H1 (cell line): ENCODE measurements around the gene GALNTL6. TPM values are rescaled to one million over a fixed set of nuclear protein-coding genes. Genes with fewer than 3 reads are reported as not detected.

Experiments used
- CTCF ChIA-PET: fragments of 300-600 bp; sonication (Branson Sonifier 250); formaldehyde crosslinking; loops from one replicate; lab custom pipeline; 2021; ENCODE audit not compliant: partially characterized antibody; lab: Charles Lee
- POLR2A ChIA-PET: fragments of 300-600 bp; sonication (Branson Sonifier 250); formaldehyde crosslinking; loops from one replicate; lab custom pipeline; 2021; ENCODE audit warnings: inconsistent platforms; ENCODE audit not compliant: partially characterized antibody; lab: Charles Lee
- DNase-seq, 2 experiments: peaks; one replicate each; pipeline versions ENCODE4 v3.0.0 to v3.0.0-alpha.2; 2010 to 2022; ENCODE audit warnings: low spot score in 2 of 2, low read depth in 1 of 2, mixed read lengths in 1 of 2
- FAIRE-seq: peaks from 2 replicates; lab custom pipeline; 2011; peaks lifted over from hg19 to GRCh38; lab: Jason Lieb, UNC
- H2AFZ ChIP-seq: 2 replicates; pipeline ENCODE4 v1.8.1; 2012; ENCODE audit warnings: low read length, inconsistent platforms
- H2AK5ac ChIP-seq: 2 replicates; pipeline ENCODE4 v1.6.1; 2013; ENCODE audit warnings: low read depth, low read length
- H2BK120ac ChIP-seq: replicated peaks from 2 replicates; pipeline ENCODE3; 2013; ENCODE audit warnings: low read depth, low read length, inconsistent platforms
- H2BK12ac ChIP-seq: 2 replicates; pipeline ENCODE4 v1.6.1; 2013; ENCODE audit warnings: low read depth, low read length
- H2BK15ac ChIP-seq: 2 replicates; pipeline ENCODE4 v1.6.1; 2013; ENCODE audit warnings: low read length
- H2BK20ac ChIP-seq: 2 replicates; pipeline ENCODE4 v1.6.1; 2013; ENCODE audit warnings: low read length
- H2BK5ac ChIP-seq: 2 replicates; pipeline ENCODE4 v1.6.1; 2013; ENCODE audit warnings: low read depth, low read length
- H3K14ac ChIP-seq: 2 replicates; pipeline ENCODE4 v1.6.1; 2013; ENCODE audit warnings: inconsistent platforms; ENCODE audit not compliant: insufficient read length
- H3K18ac ChIP-seq: 2 replicates; pipeline ENCODE4 v1.6.1; 2013; ENCODE audit warnings: low read length; ENCODE audit errors: extremely low read depth
- H3K23ac ChIP-seq: 2 replicates; pipeline ENCODE4 v1.6.1; 2013; ENCODE audit warnings: inconsistent platforms; ENCODE audit not compliant: insufficient read length
- H3K23me2 ChIP-seq: 2 replicates; pipeline ENCODE4 v1.6.1; 2013; ENCODE audit warnings: low read depth, low read length
- H3K27ac ChIP-seq: 2 replicates; pipeline ENCODE4 v1.6.1; 2011; ENCODE audit warnings: low read depth, low read length, inconsistent platforms
- H3K27me3 ChIP-seq, 4 experiments: replicated peaks in 1 of 4; 1 replicate in 1 of 4; 2 replicates in 3 of 4; pipeline versions ENCODE4 v1.6.1 to v1.8.1; 2011 to 2013; ENCODE audit warnings: low read length in 3 of 4, mild to moderate bottlenecking in 3 of 4, inconsistent platforms in 2 of 4, mixed read lengths in 2 of 4, moderate library complexity in 1 of 4; ENCODE audit not compliant: control insufficient read depth in 3 of 4, insufficient read depth in 3 of 4; ENCODE audit errors: extremely low read depth in 1 of 4
- H3K36me3 ChIP-seq, 4 experiments: 2 replicates each; pipeline versions ENCODE4 v1.6.1 to v1.8.1; 2011 to 2013; ENCODE audit warnings: mild to moderate bottlenecking in 4 of 4, low read length in 3 of 4, moderate library complexity in 2 of 4, control low read depth in 1 of 4, inconsistent platforms in 1 of 4; ENCODE audit not compliant: insufficient read depth in 4 of 4, control insufficient read depth in 2 of 4
- H3K4ac ChIP-seq: replicated peaks from 2 replicates; pipeline ENCODE3; 2013; ENCODE audit warnings: low read length, low read depth, mixed read lengths, inconsistent platforms; ENCODE audit not compliant: insufficient read length
- H3K4me1 ChIP-seq, 4 experiments: replicated peaks in 1 of 4; 1 replicate in 1 of 4; 2 replicates in 3 of 4; pipeline versions ENCODE4 v1.6.1 to v1.8.1; 2011 to 2013; ENCODE audit warnings: low read length in 3 of 4, inconsistent platforms in 2 of 4, mixed read lengths in 1 of 4; ENCODE audit not compliant: insufficient read depth in 4 of 4, control insufficient read depth in 3 of 4
- H3K4me2 ChIP-seq, 2 experiments: 2 replicates each; pipeline versions ENCODE4 v1.6.1 to v1.8.1; 2011 to 2013; ENCODE audit warnings: low read depth in 2 of 2, low read length in 2 of 2, control low read depth in 1 of 2, inconsistent platforms in 1 of 2, mild to moderate bottlenecking in 1 of 2; ENCODE audit not compliant: insufficient read depth in 1 of 2
- H3K4me3 ChIP-seq, 4 experiments: fragments of 200-600, 300-600 bp in 1 of 4; sonication (generic), shearing (Covaris generic), sonication (Bioruptor Twin) in 1 of 4; 2 replicates each; pipeline versions ENCODE4 v1.5.1 to v1.8.1; 2011 to 2016; ENCODE audit warnings: low read length in 4 of 4, low read depth in 3 of 4, control low read depth in 2 of 4, inconsistent platforms in 2 of 4, mild to moderate bottlenecking in 2 of 4, mixed read lengths in 1 of 4, moderate library complexity in 1 of 4; ENCODE audit not compliant: insufficient read depth in 2 of 4; ENCODE audit errors: extremely low read depth in 1 of 4
- H3K56ac ChIP-seq: replicated peaks from 2 replicates; pipeline ENCODE3; 2013; ENCODE audit warnings: low read depth, mild to moderate bottlenecking, mixed read lengths, low read length, inconsistent platforms; ENCODE audit not compliant: insufficient read length
- H3K79me1 ChIP-seq: 2 replicates; pipeline ENCODE4 v1.6.1; 2013; ENCODE audit warnings: low read depth, low read length, control low read depth
- H3K79me2 ChIP-seq, 2 experiments: 2 replicates each; pipeline versions ENCODE4 v1.6.1 to v1.8.1; 2012 to 2013; ENCODE audit warnings: low read length in 2 of 2, mild to moderate bottlenecking in 2 of 2, inconsistent platforms in 1 of 2; ENCODE audit not compliant: insufficient read depth in 2 of 2, control insufficient read depth in 1 of 2
- H3K9ac ChIP-seq, 4 experiments: replicated peaks in 1 of 4; 1 replicate in 1 of 4; 2 replicates in 3 of 4; pipeline versions ENCODE4 v1.6.1 to v1.8.1; 2011 to 2013; ENCODE audit warnings: low read depth in 3 of 4, low read length in 3 of 4, control low read depth in 2 of 4, mild to moderate bottlenecking in 2 of 4, moderate library complexity in 2 of 4, inconsistent platforms in 1 of 4; ENCODE audit errors: extremely low read depth in 1 of 4
- H3K9me3 ChIP-seq, 2 experiments: 2 replicates each; pipeline versions ENCODE4 v1.6.1 to v1.8.1; 2012 to 2013; ENCODE audit warnings: mild to moderate bottlenecking in 2 of 2, moderate library complexity in 2 of 2, control low read depth in 1 of 2, inconsistent platforms in 1 of 2, low read depth in 1 of 2, low read length in 1 of 2, mixed read lengths in 1 of 2; ENCODE audit not compliant: insufficient read depth in 2 of 2
- H4K20me1 ChIP-seq, 2 experiments: replicated peaks in 1 of 2; 2 replicates each; pipeline versions ENCODE3 to v1.8.1; 2011 to 2013; ENCODE audit warnings: inconsistent platforms in 2 of 2, low read length in 2 of 2, mild to moderate bottlenecking in 1 of 2; ENCODE audit not compliant: insufficient read depth in 2 of 2, control insufficient read depth in 1 of 2
- H4K5ac ChIP-seq: 2 replicates; pipeline ENCODE4 v1.6.1; 2013; ENCODE audit warnings: low read length, low read depth, mixed read lengths, inconsistent platforms; ENCODE audit not compliant: insufficient read length
- H4K8ac ChIP-seq: 2 replicates; pipeline ENCODE4 v1.8.0; 2013; ENCODE audit warnings: mild to moderate bottlenecking, moderate library complexity, low read length, inconsistent platforms; ENCODE audit not compliant: insufficient read depth; ENCODE audit errors: extremely low read depth
- H4K91ac ChIP-seq: replicated peaks from 2 replicates; pipeline ENCODE3; 2013; ENCODE audit warnings: low read length, mixed read lengths, inconsistent platforms; ENCODE audit not compliant: insufficient read length
- BCL11A ChIP-seq, 2 experiments: IDR thresholded peaks; one replicate each; pipeline ENCODE4 v1.6.1; 2011; ENCODE audit warnings: low read depth in 2 of 2, low read length in 2 of 2, mild to moderate bottlenecking in 2 of 2
- CTBP2 ChIP-seq: IDR thresholded peaks from 2 replicates; pipeline ENCODE4 v1.7.0; 2011; ENCODE audit warnings: borderline replicate concordance, mild to moderate bottlenecking, moderate library complexity, mixed read lengths, low read length; ENCODE audit not compliant: insufficient read depth, insufficient read length
- EGR1 ChIP-seq: IDR thresholded peaks from 2 replicates; pipeline ENCODE4 v1.6.1; 2011; ENCODE audit warnings: low read depth, low read length, borderline replicate concordance
- FOSL1 ChIP-seq: IDR thresholded peaks from 2 replicates; pipeline ENCODE4 v1.6.1; 2011; ENCODE audit warnings: mild to moderate bottlenecking, low read depth, low read length, moderate library complexity; ENCODE audit not compliant: insufficient read depth
- GABPA ChIP-seq: IDR thresholded peaks from 2 replicates; pipeline ENCODE4 v1.6.1; 2011; ENCODE audit warnings: mild to moderate bottlenecking, low read length, moderate library complexity, borderline replicate concordance; ENCODE audit not compliant: insufficient read depth
- JUN ChIP-seq: IDR thresholded peaks from 2 replicates; pipeline ENCODE4 v1.6.1; 2011; ENCODE audit warnings: low read depth, mild to moderate bottlenecking, improper control_type of control experiment, low read length
- KDM5A ChIP-seq: fragments of 200-600 bp; IDR thresholded peaks from 2 replicates; pipeline ENCODE4 v1.7.1; 2012; ENCODE audit warnings: mild to moderate bottlenecking, low read length, inconsistent platforms, mixed read lengths
- MAFK ChIP-seq: IDR thresholded peaks from 2 replicates; pipeline ENCODE4 v1.6.1; 2012; ENCODE audit warnings: low read depth, mild to moderate bottlenecking, improper control_type of control experiment, low read length
- NANOG ChIP-seq: IDR thresholded peaks from 2 replicates; pipeline ENCODE4 v1.6.1; 2011; ENCODE audit warnings: low read length, low read depth, mild to moderate bottlenecking, inconsistent platforms; ENCODE audit not compliant: insufficient read depth, poor library complexity, severe bottlenecking
- SP4 ChIP-seq: IDR thresholded peaks from 2 replicates; pipeline ENCODE4 v1.6.1; 2012; ENCODE audit warnings: low read length, inconsistent platforms
- TAF7 ChIP-seq: optimal IDR thresholded peaks from 2 replicates; pipeline ENCODE3; 2011; ENCODE audit warnings: low read depth, mild to moderate bottlenecking, inconsistent platforms, low read length, moderate library complexity, borderline replicate concordance
- TCF12 ChIP-seq: IDR thresholded peaks from 2 replicates; pipeline ENCODE4 v1.6.1; 2011; ENCODE audit warnings: low read depth, mild to moderate bottlenecking, low read length
- WGBS, 2 experiments: shearing (Covaris generic) in 1 of 2; methylation state at CpG; one replicate each; pipeline versions ENCODE4 v1.1.6 to v1.1.7; 2013 to 2015; ENCODE audit warnings: low lambda C conversion rate in 2 of 2, mixed read lengths in 2 of 2, inconsistent platforms in 1 of 2, low coverage in 1 of 2, missing lambda C conversion rate in 1 of 2; ENCODE audit not compliant: insufficient replicate concordance in 2 of 2, insufficient coverage in 1 of 2, insufficient read length in 1 of 2; ENCODE audit errors: extremely low coverage in 1 of 2, missing lambda C conversion rate in 1 of 2; 5-methylcytosine and 5-hydroxymethylcytosine counted together
- polyA plus RNA-seq, 7 experiments: library from polyadenylated mRNA; depleted of rRNA in 3 of 7; stranded (reverse) in 5 of 7; unstranded in 2 of 7; fragments of >200 nt in 5 of 7; fragments of 200-250 nt in 2 of 7; gene quantifications; 1 replicate in 5 of 7; 2 replicates in 1 of 7; 4 replicates in 1 of 7; pipeline versions ENCODE4 v1.2.1 to v1.2.3, GENCODE V29; 2011 to 2013; ENCODE audit warnings: missing spikeins in 2 of 7, mixed read lengths in 2 of 7
- total RNA-seq: library from RNA; stranded (reverse); fragmentation: NEBNext Ultra II Directional; extraction: Animal tissue kit (Norgen Biotek cat#: 25700); gene quantifications from 2 replicates; pipeline ENCODE4 v1.2.1, GENCODE V29; 2021

Gene GALNTL6
- total and polyA plus RNA-seq, 2 of the 8 experiments (the other 6 are each of a cell fraction or from before 2014, with no cell fraction given): 0.03 to 0.32 TPM

- Histone ChIP-seq H2BK5ac (no peak overlapping the region), H3K4me1 (no peaks in the 10 kb centered on the region), H2AFZ (no peak overlapping the region), H3K4ac (no peak overlapping the region), H3K23ac (no peak overlapping the region), H2BK20ac (no peak overlapping the region), H2BK120ac (no peak overlapping the region), H3K56ac (no peak overlapping the region), H2BK12ac (no peak overlapping the region), H3K23me2 (no peaks in the 10 kb centered on the region), H3K9ac (no peak overlapping the region), H3K79me1 (no peaks in the 10 kb centered on the region), H3K27me3 (no peaks in the 10 kb centered on the region), H4K5ac (no peak overlapping the region), H3K4me2 (no peak overlapping the region), H3K9me3 (no peaks in the 10 kb centered on the region), H3K4me3 (no peak overlapping the region), H3K27ac (no peak overlapping the region), H3K36me3 (no peaks in the 10 kb centered on the region), H3K79me2 (no peaks in the 10 kb centered on the region), H4K20me1 (no peaks in the 10 kb centered on the region), H2BK15ac (no peak overlapping the region), H3K14ac (no peak overlapping the region), H4K8ac (no peak overlapping the region), H2AK5ac (no peak overlapping the region), H4K91ac (no peak overlapping the region), H3K18ac (no peak overlapping the region)
- WGBS, 2 experiments: 90% methylated on average over 3 of the region's 3 CpGs; no CpG with 5 or more reads in 1 of the 2 experiments
- POLR2A ChIA-PET: no interaction called here
- no peak for FAIRE-seq
- no peak for DNase-seq
- TF ChIP-seq SP4 (no peak), KDM5A (no peak), NANOG (no peak), JUN (no peak), MAFK (no peak), CTBP2 (no peak), TCF12 (no peak), BCL11A (IDR thresholded peaks at IDR 0.05; ENCODE audit: low read depth in 2 of 2, low read length in 2 of 2) (no peak), FOSL1 (no peak), TAF7 (no peak), GABPA (no peak), EGR1 (no peak)
- CTCF ChIA-PET: interaction anchor here (0.5 to 1.4 kb wide), 3 partner anchors 20 to 1648 kb away, joined by 3 to 4 read pairs (median 3); no protein-coding TSS in a partner anchor
These were observed 339.1 kb downstream of the GALNTL6 start for GRCh38 chr4:172152284-172152683.
